HepG2 (cell line): Measurements from ENCODE around the gene CCDC170. TPM values are rescaled to one million over a fixed set of nuclear protein-coding genes. Genes with fewer than 3 reads are reported as not detected.
A peak's percentile ranks its signal among the peaks of the same experiment; 100 is the strongest.

Experiments used
- ARNT ChIP-seq: fragments of 450-650 bp; IDR thresholded peaks from 2 replicates; pipeline ENCODE4 v1.6.1; 2017
- DR1 ChIP-seq: sonication (generic); formaldehyde crosslinking; IDR thresholded peaks from 2 replicates; pipeline ENCODE4 v1.8.0; 2021; ENCODE audit warnings: mild to moderate bottlenecking, missing genetic modification reagents, inconsistent platforms
- FOSL1 ChIP-seq: sonication (generic); formaldehyde crosslinking; IDR thresholded peaks from 2 replicates; pipeline ENCODE4 v1.9.0; 2021; ENCODE audit warnings: missing genetic modification reagents, borderline replicate concordance
- HDAC1 ChIP-seq: sonication (generic); formaldehyde crosslinking; IDR thresholded peaks from 2 replicates; pipeline ENCODE4 v1.5.1; 2020; ENCODE audit warnings: mild to moderate bottlenecking, missing genetic modification reagents
- HNF4A ChIP-seq: sonication (generic); formaldehyde crosslinking; IDR thresholded peaks from 2 replicates; pipeline ENCODE4 v1.4.0; 2020; ENCODE audit warnings: missing genetic modification reagents
- HOXA5 ChIP-seq: sonication (generic); formaldehyde crosslinking; IDR thresholded peaks from 2 replicates; pipeline ENCODE4 v1.4.0; 2020; ENCODE audit warnings: missing genetic modification reagents
- KMT2B ChIP-seq: IDR thresholded peaks from 2 replicates; pipeline ENCODE4 v1.6.1; 2016; ENCODE audit warnings: missing genetic modification reagents, missing compliant biosample characterization
- PAX8 ChIP-seq: sonication (generic); formaldehyde crosslinking; IDR thresholded peaks from 2 replicates; pipeline ENCODE4 v1.8.0; 2022; ENCODE audit warnings: mild to moderate bottlenecking, missing genetic modification reagents, borderline replicate concordance
- PHF8 ChIP-seq: sonication (generic); formaldehyde crosslinking; IDR thresholded peaks from 2 replicates; pipeline ENCODE4 v1.5.0; 2020; ENCODE audit warnings: missing genetic modification reagents
- PLRG1 ChIP-seq: fragments of 450-650 bp; conservative IDR thresholded peaks from 2 replicates; pipeline ENCODE4 v1.6.1; 2016
- SIX4 ChIP-seq: sonication (generic); formaldehyde crosslinking; IDR thresholded peaks from 2 replicates; pipeline ENCODE4 v1.4.0; 2020; ENCODE audit warnings: missing genetic modification reagents
- ZBTB8A ChIP-seq: sonication (generic); formaldehyde crosslinking; IDR thresholded peaks from 2 replicates; pipeline ENCODE4 v1.4.0; 2020; ENCODE audit warnings: mild to moderate bottlenecking, low read depth, missing genetic modification reagents, borderline replicate concordance
- ZNF17 ChIP-seq: sonication (generic); formaldehyde crosslinking; IDR thresholded peaks from 2 replicates; pipeline ENCODE4 v1.5.0; 2020; ENCODE audit warnings: mild to moderate bottlenecking, missing genetic modification reagents
- ZNF253 ChIP-seq: sonication (generic); formaldehyde crosslinking; IDR thresholded peaks from 2 replicates; pipeline ENCODE4 v1.8.0; 2022; ENCODE audit warnings: mild to moderate bottlenecking, missing genetic modification reagents, borderline replicate concordance
- ZNF451 ChIP-seq: sonication (generic); formaldehyde crosslinking; IDR thresholded peaks from 2 replicates; pipeline ENCODE4 v1.5.0; 2020; ENCODE audit warnings: mild to moderate bottlenecking, missing genetic modification reagents
- ZNF883 ChIP-seq: sonication (generic); formaldehyde crosslinking; IDR thresholded peaks from 2 replicates; pipeline ENCODE4 v1.5.1; 2020; ENCODE audit warnings: mild to moderate bottlenecking, missing genetic modification reagents; ENCODE audit errors: not compliant biosample characterization
- polyA plus RNA-seq, 8 experiments: library from polyadenylated mRNA; depleted of rRNA in 3 of 8; stranded (reverse) in 7 of 8; unstranded in 1 of 8; fragments of >200 nt; fragmentation: Illumina TruSeq in 4 of 8; extraction: Trizol in 4 of 8; gene quantifications; 2 replicates each; pipeline versions ENCODE4 v1.2.1 to v1.2.3, GENCODE V29; 2011 to 2016; ENCODE audit warnings: low read depth in 4 of 8, missing spikeins in 1 of 8, mixed read lengths in 1 of 8; ENCODE audit not compliant: insufficient read depth in 1 of 8
- total RNA-seq, 5 experiments: library from RNA; depleted of rRNA; stranded (reverse); fragments of >200 nt; fragmentation: Illumina TruSeq; extraction: Trizol; gene quantifications; 2 replicates each; pipeline ENCODE4 v1.2.3, GENCODE V29; 2016; ENCODE audit warnings: low read depth in 1 of 5
- TF ChIP-seq, protein P1 (sequence below): sonication (generic); formaldehyde crosslinking; IDR thresholded peaks from 2 replicates; pipeline ENCODE4 v1.4.0; 2020; ENCODE audit warnings: mild to moderate bottlenecking, missing genetic modification reagents, borderline replicate concordance
- TF ChIP-seq, protein P2 (sequence below): sonication (generic); formaldehyde crosslinking; IDR thresholded peaks from 2 replicates; pipeline ENCODE4 v1.8.0; 2022; ENCODE audit warnings: mild to moderate bottlenecking, missing genetic modification reagents; ENCODE audit not compliant: insufficient replicate concordance
- TF ChIP-seq, protein P3 (sequence below): sonication (generic); formaldehyde crosslinking; IDR thresholded peaks from 2 replicates; pipeline ENCODE4 v1.5.0; 2020; ENCODE audit warnings: mild to moderate bottlenecking, missing genetic modification reagents
- TF ChIP-seq, protein P4 (sequence below): sonication (generic); formaldehyde crosslinking; IDR thresholded peaks from 2 replicates; pipeline ENCODE4 v1.8.1; 2022; ENCODE audit warnings: mild to moderate bottlenecking, missing genetic modification reagents

CCDC170 gene
- total and polyA plus RNA-seq, 2 of the 13 experiments (the other 11 are each of a cell fraction or from before 2014, with no cell fraction given): 0.90 to 5.1 TPM

DNA sequence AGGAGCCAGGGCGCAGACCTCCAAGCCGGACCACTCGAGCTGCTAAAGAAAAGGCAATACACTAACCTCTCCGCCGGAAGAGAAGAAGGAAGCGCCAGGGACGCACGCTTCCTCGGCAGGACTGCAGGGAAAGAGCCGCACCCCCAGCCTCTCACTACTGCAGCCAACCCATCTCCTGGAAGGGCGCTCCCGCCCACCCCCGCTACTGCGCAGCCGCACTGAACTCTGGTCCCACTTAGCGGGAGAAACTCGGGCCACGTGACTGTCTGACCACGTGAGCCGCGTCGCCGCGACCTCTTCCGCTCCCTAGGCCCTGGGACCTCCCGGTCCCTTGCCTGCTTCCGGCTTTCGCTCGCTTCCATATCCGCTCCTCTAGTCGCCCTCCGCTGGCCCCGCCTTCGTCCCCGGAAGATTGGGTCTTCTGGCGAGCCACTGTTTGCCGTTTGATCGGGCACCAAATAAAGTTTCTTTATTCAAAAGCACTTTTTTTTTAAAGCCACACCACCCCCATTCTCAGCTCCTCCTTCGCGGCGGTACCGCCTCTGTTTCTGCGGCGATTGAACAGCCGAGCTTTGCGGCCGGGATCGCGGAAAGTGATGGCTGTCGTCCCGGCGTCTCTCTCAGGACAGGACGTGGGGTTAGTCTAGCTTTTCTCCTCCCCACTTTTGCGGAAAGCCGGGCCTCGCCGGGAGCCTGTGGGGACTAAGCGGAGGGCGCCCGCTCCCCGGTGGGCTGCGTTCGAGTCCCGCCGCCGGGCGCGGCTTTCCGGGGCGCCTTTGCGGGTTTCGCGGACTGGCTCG is 41.7 kb upstream of the CCDC170 start, which contains the start of gene RMND1 (continued):
- TF ChIP-seq, protein P1, sequence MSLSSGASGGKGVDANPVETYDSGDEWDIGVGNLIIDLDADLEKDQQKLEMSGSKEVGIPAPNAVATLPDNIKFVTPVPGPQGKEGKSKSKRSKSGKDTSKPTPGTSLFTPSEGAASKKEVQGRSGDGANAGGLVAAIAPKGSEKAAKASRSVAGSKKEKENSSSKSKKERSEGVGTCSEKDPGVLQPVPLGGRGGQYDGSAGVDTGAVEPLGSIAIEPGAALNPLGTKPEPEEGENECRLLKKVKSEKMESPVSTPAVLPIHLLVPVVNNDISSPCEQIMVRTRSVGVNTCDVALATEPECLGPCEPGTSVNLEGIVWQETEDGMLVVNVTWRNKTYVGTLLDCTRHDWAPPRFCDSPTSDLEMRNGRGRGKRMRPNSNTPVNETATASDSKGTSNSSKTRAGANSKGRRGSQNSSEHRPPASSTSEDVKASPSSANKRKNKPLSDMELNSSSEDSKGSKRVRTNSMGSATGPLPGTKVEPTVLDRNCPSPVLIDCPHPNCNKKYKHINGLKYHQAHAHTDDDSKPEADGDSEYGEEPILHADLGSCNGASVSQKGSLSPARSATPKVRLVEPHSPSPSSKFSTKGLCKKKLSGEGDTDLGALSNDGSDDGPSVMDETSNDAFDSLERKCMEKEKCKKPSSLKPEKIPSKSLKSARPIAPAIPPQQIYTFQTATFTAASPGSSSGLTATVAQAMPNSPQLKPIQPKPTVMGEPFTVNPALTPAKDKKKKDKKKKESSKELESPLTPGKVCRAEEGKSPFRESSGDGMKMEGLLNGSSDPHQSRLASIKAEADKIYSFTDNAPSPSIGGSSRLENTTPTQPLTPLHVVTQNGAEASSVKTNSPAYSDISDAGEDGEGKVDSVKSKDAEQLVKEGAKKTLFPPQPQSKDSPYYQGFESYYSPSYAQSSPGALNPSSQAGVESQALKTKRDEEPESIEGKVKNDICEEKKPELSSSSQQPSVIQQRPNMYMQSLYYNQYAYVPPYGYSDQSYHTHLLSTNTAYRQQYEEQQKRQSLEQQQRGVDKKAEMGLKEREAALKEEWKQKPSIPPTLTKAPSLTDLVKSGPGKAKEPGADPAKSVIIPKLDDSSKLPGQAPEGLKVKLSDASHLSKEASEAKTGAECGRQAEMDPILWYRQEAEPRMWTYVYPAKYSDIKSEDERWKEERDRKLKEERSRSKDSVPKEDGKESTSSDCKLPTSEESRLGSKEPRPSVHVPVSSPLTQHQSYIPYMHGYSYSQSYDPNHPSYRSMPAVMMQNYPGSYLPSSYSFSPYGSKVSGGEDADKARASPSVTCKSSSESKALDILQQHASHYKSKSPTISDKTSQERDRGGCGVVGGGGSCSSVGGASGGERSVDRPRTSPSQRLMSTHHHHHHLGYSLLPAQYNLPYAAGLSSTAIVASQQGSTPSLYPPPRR: peak; percentile 74
- TF ChIP-seq FOSL1 (CRISPR knock-in tag) (no peak), DR1 (CRISPR knock-in tag) (peak; percentile 97), PLRG1 (no peak), HNF4A (peak; percentile 88), SIX4 (CRISPR knock-in tag) (no peak; the same call in none of the 2 replicates), ZNF253 (CRISPR knock-in tag) (peak; percentile 74; the same call in 1 of the 2 replicates), KMT2B (CRISPR knock-in tag) (peak; percentile 98), PHF8 (CRISPR knock-in tag) (peak; percentile 82), ZNF883 (CRISPR knock-in tag) (peak; percentile 87), PAX8 (CRISPR knock-in tag) (no peak), HDAC1 (peak; percentile 98), ZNF17 (CRISPR knock-in tag) (0 out of 2 replicates have a peak, but pooled peaks have one; percentile 54), ARNT (no peak), HOXA5 (peak; percentile 97), ZNF451 (CRISPR knock-in tag) (no peak; the same call in 1 of the 2 replicates), ZBTB8A (no peak; the same call in 1 of the 2 replicates)
- TF ChIP-seq, protein P2, sequence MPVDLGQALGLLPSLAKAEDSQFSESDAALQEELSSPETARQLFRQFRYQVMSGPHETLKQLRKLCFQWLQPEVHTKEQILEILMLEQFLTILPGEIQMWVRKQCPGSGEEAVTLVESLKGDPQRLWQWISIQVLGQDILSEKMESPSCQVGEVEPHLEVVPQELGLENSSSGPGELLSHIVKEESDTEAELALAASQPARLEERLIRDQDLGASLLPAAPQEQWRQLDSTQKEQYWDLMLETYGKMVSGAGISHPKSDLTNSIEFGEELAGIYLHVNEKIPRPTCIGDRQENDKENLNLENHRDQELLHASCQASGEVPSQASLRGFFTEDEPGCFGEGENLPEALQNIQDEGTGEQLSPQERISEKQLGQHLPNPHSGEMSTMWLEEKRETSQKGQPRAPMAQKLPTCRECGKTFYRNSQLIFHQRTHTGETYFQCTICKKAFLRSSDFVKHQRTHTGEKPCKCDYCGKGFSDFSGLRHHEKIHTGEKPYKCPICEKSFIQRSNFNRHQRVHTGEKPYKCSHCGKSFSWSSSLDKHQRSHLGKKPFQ (CRISPR knock-in tag): peak; percentile 92
- TF ChIP-seq, protein P3, sequence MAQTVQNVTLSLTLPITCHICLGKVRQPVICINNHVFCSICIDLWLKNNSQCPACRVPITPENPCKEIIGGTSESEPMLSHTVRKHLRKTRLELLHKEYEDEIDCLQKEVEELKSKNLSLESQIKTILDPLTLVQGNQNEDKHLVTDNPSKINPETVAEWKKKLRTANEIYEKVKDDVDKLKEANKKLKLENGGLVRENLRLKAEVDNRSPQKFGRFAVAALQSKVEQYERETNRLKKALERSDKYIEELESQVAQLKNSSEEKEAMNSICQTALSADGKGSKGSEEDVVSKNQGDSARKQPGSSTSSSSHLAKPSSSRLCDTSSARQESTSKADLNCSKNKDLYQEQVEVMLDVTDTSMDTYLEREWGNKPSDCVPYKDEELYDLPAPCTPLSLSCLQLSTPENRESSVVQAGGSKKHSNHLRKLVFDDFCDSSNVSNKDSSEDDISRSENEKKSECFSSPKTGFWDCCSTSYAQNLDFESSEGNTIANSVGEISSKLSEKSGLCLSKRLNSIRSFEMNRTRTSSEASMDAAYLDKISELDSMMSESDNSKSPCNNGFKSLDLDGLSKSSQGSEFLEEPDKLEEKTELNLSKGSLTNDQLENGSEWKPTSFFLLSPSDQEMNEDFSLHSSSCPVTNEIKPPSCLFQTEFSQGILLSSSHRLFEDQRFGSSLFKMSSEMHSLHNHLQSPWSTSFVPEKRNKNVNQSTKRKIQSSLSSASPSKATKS: no peak
- TF ChIP-seq, protein P4, sequence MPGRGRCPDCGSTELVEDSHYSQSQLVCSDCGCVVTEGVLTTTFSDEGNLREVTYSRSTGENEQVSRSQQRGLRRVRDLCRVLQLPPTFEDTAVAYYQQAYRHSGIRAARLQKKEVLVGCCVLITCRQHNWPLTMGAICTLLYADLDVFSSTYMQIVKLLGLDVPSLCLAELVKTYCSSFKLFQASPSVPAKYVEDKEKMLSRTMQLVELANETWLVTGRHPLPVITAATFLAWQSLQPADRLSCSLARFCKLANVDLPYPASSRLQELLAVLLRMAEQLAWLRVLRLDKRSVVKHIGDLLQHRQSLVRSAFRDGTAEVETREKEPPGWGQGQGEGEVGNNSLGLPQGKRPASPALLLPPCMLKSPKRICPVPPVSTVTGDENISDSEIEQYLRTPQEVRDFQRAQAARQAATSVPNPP (CRISPR knock-in tag): peak; percentile 95
